A673 (cell line): ENCODE results near the gene NUBPL. TPM values are rescaled to one million over a fixed set of nuclear protein-coding genes. Genes with fewer than 3 reads are reported as not detected.

ENCODE experiments used
- BruUV-seq: library from RNA; stranded (reverse); fragments of 400-500 nt; replicated peaks from 2 replicates; lab custom pipeline; 2021; lab: Mats Ljungman, UMichigan
- CTCF ChIA-PET: fragments of 300-600 bp; sonication (Branson Sonifier 250); formaldehyde crosslinking; loops from one replicate; lab custom pipeline; 2022; ENCODE audit warnings: antibody characterized with exemption; lab: Charles Lee
- POLR2A ChIA-PET: fragments of 300-600 bp; sonication (Branson Sonifier 250); formaldehyde crosslinking; loops from one replicate; lab custom pipeline; 2022; ENCODE audit warnings: antibody characterized with exemption; ENCODE audit not compliant: low non-redundant PET; lab: Charles Lee
- DNase-seq: peaks from one replicate; pipeline ENCODE4 v3.0.0-alpha.2; 2015; ENCODE audit warnings: low spot score
- H3K27ac ChIP-seq: fragments of 200-600 bp; sonication (generic); 2 replicates; pipeline ENCODE4 v1.5.1; 2016; ENCODE audit warnings: mixed run types, low read depth, mild to moderate bottlenecking, mixed read lengths, antibody characterized with exemption, low read length; ENCODE audit not compliant: poor library complexity, severe bottlenecking
- H3K27me3 ChIP-seq: fragments of 200-600 bp; sonication (generic); replicated peaks from 2 replicates; pipeline ENCODE4 v1.6.1; 2017; ENCODE audit warnings: mixed run types, low read depth, mild to moderate bottlenecking, mixed read lengths, antibody characterized with exemption, low read length; ENCODE audit not compliant: insufficient read depth, poor library complexity
- H3K36me3 ChIP-seq: fragments of 200-600 bp; sonication (generic); 2 replicates; pipeline ENCODE4 v1.6.1; 2016; ENCODE audit warnings: mixed run types, mild to moderate bottlenecking, mixed read lengths, antibody characterized with exemption, low read length; ENCODE audit not compliant: insufficient read depth, poor library complexity, severe bottlenecking
- H3K4me1 ChIP-seq: fragments of 200-600 bp; sonication (generic); 2 replicates; pipeline ENCODE4 v1.6.1; 2017; ENCODE audit warnings: mixed run types, mild to moderate bottlenecking, mixed read lengths, antibody characterized with exemption, low read length; ENCODE audit not compliant: insufficient read depth, poor library complexity, severe bottlenecking
- H3K4me3 ChIP-seq: fragments of 200-600 bp; sonication (generic); 2 replicates; pipeline ENCODE4 v1.5.1; 2016; ENCODE audit warnings: low read depth, mixed run types, mild to moderate bottlenecking, mixed read lengths, low read length; ENCODE audit not compliant: poor library complexity, severe bottlenecking
- H3K9me3 ChIP-seq: fragments of 200-600 bp; sonication (generic); 2 replicates; pipeline ENCODE4 v1.6.1; 2016; ENCODE audit warnings: mixed run types, low read depth, mild to moderate bottlenecking, mixed read lengths, antibody characterized with exemption, low read length; ENCODE audit not compliant: poor library complexity, severe bottlenecking
- EZH2 ChIP-seq: fragments of 200-600 bp; sonication (generic); IDR thresholded peaks from 2 replicates; pipeline ENCODE4 v1.6.1; 2017; ENCODE audit warnings: borderline replicate concordance, low read depth, mild to moderate bottlenecking, mixed read lengths, antibody characterized with exemption, low read length; ENCODE audit not compliant: poor library complexity, severe bottlenecking
- intact Hi-C: fragments of 100-400 bp; cut with micrococcal nuclease; formaldehyde crosslinking; loops from one replicate; pipeline ENCODE4 v1.10.0; 2022; ENCODE audit not compliant: unreplicated experiment
- total RNA-seq: library from RNA; stranded (reverse); gene quantifications from 2 replicates; pipeline ENCODE4 v1.2.3, GENCODE V29; 2021
- TF ChIP-seq, protein P1 (sequence below): fragments of 300-800, 200-600 bp; sonication (generic); conservative IDR thresholded peaks from 2 replicates; pipeline ENCODE4 v1.5.1; 2017; ENCODE audit warnings: low read depth, mild to moderate bottlenecking, antibody characterized with exemption, low read length, moderate library complexity, mixed read lengths

Gene NUBPL
- total RNA-seq, 1 experiment from 2014 or later: 15.5 TPM

DNA sequence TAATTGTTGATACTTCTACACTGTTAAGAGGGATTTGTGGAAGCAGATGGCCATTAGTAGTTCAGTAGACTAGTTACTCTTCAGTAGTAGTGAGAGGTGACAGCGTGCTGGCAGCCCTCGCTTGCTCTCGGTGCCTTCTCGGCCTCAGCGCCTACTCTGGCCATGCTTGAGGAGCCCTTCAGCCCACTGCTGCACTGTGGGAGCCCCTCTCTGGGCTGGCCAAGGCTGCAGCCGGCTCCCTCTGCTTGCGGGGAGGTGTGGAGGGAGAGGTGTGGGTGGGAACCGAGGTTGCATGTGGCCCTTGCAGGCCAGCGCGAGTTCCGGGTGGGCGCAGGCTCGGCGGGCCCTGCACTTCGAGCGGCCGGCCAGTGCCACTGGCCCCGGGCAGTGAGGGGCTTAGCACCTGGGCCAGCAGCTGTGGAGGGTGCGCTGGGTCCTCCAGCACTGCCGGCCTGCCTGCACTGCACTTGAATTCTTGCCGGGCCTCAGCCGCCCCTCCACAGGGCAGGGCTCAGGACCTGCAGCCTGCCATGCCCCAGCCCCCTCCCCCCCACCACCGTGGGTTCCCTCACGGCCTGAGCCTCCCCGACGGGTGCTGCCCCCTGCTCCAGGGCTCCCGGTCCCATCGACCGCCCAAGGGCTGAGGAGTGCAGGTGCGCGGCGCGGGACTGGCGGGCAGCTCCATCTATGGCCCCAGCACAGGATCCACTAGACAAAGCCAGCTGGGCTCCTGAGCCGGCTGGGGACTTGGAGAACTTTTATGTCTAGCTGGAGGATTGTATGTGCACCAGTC lies 139.3 kb downstream of the NUBPL start:
- H3K36me3 ChIP-seq: no peaks in the 10 kb centered on the region
- no peak for DNase-seq
- no peaks in the 10 kb centered on the region for H3K27me3 ChIP-seq
- no peak overlapping the region for H3K27ac ChIP-seq
- POLR2A ChIA-PET: interaction anchor here (0.7 kb wide), 1 partner anchor 347 kb away, joined by 8 read pairs; no protein-coding TSS in a partner anchor
- intact Hi-C loops: no loop called here
- TF ChIP-seq EZH2: no peak
- H3K4me1 ChIP-seq: no peaks in the 10 kb centered on the region
- H3K4me3 ChIP-seq: no peak overlapping the region
- CTCF ChIA-PET: no interaction called here
- no TSS peak for BruUV-seq
- no peaks in the 10 kb centered on the region for H3K9me3 ChIP-seq

DNA sequence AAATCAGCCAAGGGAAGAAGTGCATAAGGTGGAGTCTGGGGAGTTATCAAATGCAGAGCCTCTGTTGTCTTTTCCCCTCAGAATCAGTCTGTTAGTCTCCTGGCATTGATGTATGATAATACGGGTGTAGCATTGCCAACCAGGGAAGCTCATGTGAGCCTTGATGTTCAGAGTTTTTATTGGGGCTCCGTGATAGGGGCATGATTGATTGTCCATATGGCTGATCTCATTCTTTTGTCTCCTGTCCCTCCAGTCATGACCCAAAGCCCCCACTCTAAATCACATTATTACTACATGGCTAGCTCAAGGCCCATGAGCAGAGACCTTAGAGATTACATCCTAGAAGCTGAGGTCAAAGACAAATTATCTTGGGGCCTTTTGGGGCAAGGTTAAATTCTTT lies 140.9 kb downstream of the NUBPL start:
- ChIA-PET POLR2A (no interaction called here), CTCF (no interaction called here)
- intact Hi-C loops: no loop called here
- DNase-seq: no peak
- H3K9me3 ChIP-seq: no peaks in the 10 kb centered on the region
- H3K27me3 ChIP-seq: no peaks in the 10 kb centered on the region
- TF ChIP-seq EZH2: no peak
- TF ChIP-seq, protein P1, sequence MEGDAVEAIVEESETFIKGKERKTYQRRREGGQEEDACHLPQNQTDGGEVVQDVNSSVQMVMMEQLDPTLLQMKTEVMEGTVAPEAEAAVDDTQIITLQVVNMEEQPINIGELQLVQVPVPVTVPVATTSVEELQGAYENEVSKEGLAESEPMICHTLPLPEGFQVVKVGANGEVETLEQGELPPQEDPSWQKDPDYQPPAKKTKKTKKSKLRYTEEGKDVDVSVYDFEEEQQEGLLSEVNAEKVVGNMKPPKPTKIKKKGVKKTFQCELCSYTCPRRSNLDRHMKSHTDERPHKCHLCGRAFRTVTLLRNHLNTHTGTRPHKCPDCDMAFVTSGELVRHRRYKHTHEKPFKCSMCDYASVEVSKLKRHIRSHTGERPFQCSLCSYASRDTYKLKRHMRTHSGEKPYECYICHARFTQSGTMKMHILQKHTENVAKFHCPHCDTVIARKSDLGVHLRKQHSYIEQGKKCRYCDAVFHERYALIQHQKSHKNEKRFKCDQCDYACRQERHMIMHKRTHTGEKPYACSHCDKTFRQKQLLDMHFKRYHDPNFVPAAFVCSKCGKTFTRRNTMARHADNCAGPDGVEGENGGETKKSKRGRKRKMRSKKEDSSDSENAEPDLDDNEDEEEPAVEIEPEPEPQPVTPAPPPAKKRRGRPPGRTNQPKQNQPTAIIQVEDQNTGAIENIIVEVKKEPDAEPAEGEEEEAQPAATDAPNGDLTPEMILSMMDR: no peak
- no peaks in the 10 kb centered on the region for H3K36me3 ChIP-seq
- no peaks in the 10 kb centered on the region for H3K4me1 ChIP-seq
- H3K4me3 ChIP-seq: no peak overlapping the region
- H3K27ac ChIP-seq: no peak overlapping the region
- BruUV-seq: no TSS peak

DNA sequence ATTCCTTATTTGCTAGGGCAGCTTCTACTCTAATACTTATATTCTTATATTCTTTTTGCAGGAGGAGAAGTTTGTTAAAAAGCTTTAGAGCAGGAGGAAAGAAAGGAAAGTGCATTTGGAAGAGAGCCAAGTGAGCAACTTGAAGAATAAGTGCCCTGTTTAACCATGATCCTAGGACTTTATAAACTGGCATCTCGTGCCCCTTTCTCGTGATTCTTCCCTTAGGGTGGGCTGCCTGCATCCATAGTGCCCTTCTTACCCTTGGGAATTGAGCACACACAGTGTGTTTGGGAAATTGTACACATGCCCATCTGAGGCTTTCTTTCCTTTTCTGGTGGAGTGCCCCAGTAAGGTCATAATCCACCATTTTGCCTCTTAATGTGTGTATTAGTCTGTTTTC lies 141.9 kb downstream of the NUBPL start:
- TF ChIP-seq EZH2: no peak
- TF ChIP-seq, protein P1: no peak
- ChIA-PET CTCF (no interaction called here), POLR2A (no interaction called here)
- Histone ChIP-seq H3K4me3 (no peak overlapping the region), H3K36me3 (no peaks in the 10 kb centered on the region), H3K27ac (no peak overlapping the region), H3K9me3 (no peaks in the 10 kb centered on the region), H3K4me1 (no peaks in the 10 kb centered on the region), H3K27me3 (no peaks in the 10 kb centered on the region)
- intact Hi-C loops: no loop called here
- BruUV-seq: no TSS peak
- no peak for DNase-seq
